Skeletal muscle cell (primary cell): ENCODE results near the gene SLC22A5.

Experiments used
- DNase-seq: peaks from one replicate; pipeline ENCODE4 v3.0.0-alpha.2; 2010; ENCODE audit warnings: low read depth
- H3K4me3 ChIP-seq: 2 replicates; pipeline ENCODE4 v1.5.1; 2011; ENCODE audit warnings: low read depth, mild to moderate bottlenecking, control low read depth, low read length, moderate library complexity

The SLC22A5 gene

DNA sequence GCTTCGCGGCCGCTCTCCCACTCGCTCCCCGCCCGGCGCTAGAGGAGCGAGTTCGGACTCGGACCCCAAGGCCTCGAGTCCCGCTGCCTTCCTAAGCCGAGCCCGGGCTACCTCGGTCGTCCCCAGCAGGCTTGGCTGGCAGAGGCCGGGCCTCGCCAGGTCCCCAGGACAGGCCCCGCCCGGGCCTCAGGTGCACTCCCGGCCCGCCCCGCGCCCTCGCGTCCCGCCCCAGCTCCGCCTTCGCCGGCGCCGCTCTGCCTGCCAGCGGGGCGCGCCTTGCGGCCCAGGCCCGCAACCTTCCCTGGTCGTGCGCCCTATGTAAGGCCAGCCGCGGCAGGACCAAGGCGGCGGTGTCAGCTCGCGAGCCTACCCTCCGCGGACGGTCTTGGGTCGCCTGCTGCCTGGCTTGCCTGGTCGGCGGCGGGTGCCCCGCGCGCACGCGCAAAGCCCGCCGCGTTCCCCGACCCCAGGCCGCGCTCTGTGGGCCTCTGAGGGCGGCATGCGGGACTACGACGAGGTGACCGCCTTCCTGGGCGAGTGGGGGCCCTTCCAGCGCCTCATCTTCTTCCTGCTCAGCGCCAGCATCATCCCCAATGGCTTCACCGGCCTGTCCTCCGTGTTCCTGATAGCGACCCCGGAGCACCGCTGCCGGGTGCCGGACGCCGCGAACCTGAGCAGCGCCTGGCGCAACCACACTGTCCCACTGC, at the start of gene SLC22A5:
TSS of gene SLC22A5 (plus strand) at position 237 of the 707 bp plus-strand sequence. CDS start at position 500, 263 bp downstream.
- DNase-seq: no peak

DNA sequence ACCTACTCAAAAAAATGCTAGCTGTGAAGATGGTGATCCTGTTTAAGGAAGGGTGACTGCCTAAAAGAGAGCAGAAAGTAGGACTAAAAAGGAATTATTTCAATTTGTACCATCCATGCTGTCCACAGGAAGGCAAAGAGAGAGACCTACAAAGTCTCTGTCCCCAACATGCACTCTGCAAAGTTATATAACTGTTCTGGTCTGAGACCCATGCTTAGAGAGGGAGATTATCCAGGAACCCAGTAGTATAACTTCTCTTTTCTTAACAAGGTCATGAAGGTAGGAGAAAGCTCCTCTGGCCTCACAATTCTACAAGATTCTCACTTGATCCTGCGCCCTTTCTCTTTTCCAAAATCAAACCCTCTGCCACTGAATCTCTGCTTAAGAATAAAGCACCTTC, 49.5 kb upstream of the SLC22A5 start:
- H3K4me3 ChIP-seq: no peak overlapping the region
- DNase-seq: no peak

More for the DNA sequence above, at the start of gene SLC22A5:
- H3K4me3 ChIP-seq: peak within 1 kb of the TSS; percentile 62

DNA sequence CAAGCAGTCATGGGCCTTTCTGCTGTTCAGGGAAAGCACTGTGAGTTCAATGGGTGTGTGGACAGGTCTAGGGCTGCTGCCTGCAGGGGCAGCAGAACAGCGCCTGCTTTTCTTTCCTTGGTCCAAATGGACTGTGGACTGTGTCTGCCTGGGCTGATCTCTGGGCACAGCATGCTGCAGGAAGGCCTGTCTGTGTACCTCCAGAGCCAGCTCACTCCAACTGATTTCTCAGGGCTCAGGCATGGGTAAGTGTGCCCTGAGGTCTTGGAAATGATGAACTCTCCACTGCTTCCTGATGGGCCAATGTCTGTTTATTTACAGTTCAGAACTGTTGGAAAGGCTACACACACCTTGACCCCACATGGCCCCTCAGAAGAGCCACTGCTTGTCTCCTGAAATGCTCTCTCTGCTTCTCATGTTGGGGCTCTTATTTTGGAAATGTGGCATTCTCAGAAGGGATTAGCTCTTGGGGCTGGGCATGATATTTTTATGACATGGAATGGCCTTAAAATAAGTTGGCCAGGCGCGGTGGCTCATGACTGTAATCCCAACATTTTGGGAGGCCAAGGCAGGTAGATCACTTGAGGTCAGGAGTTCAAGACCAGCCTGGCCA, 48.3 kb upstream of the SLC22A5 start:
- no peak overlapping the region for H3K4me3 ChIP-seq
- no peak for DNase-seq

DNA sequence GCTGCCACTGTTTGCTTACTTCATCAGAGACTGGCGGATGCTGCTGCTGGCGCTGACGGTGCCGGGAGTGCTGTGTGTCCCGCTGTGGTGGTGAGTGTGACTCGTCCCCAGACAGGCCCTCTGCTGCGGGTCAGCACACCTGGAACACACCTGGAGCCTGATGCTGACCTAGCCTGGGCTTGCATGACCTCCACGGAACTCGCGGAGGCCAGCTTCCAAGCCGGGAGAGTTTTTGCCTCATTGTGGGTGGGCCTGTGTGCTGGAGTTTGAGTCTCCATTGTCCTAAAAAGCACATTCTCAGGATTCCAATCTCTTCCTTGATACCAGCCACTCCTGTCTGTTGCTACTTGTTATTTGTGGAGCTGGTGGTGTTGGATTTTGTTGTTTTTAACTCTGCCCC, 47.2 kb upstream of the SLC22A5 start:
- DNase-seq: no peak
- no peak overlapping the region for H3K4me3 ChIP-seq

DNA sequence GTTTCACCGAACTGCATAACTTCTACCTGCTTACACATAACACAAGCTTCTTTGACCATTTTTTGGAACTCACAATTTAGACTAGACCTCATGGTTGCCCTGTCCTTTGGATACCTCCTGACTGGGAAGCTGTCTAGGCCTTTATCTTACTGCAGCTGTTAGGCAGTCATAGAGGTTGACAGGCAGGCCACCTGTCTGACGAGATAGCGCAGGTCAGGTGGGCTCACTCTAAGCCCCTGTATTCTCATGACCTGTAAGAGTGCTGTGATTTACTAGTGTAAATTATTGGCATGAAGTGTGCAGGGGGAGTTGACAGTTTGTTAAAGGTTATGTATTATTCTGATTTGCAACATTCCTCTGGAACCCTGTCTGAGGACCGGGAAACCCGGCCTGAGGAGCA, 46.3 kb upstream of the SLC22A5 start:
- no peak for DNase-seq
- H3K4me3 ChIP-seq: no peak overlapping the region

DNA sequence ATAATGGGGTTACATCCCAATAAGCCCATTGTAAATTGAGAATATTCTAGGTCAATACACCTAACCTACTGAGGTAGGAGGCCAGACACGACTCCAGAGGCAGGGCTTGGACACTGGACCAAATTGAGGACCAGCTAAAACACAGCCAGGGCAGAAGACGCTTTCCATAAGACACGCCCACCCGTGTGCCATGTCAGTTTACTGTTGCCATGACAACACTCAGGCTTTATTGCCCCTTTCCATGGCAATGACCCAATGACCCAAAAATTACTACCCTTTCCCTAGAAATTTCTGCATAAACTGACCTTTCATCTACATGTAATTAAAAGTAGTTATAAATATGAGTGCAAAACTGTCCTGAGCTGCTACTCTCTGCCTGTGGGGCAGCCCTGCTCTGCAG, 43.8 kb upstream of the SLC22A5 start:
- no peak overlapping the region for H3K4me3 ChIP-seq
- DNase-seq: no peak

DNA sequence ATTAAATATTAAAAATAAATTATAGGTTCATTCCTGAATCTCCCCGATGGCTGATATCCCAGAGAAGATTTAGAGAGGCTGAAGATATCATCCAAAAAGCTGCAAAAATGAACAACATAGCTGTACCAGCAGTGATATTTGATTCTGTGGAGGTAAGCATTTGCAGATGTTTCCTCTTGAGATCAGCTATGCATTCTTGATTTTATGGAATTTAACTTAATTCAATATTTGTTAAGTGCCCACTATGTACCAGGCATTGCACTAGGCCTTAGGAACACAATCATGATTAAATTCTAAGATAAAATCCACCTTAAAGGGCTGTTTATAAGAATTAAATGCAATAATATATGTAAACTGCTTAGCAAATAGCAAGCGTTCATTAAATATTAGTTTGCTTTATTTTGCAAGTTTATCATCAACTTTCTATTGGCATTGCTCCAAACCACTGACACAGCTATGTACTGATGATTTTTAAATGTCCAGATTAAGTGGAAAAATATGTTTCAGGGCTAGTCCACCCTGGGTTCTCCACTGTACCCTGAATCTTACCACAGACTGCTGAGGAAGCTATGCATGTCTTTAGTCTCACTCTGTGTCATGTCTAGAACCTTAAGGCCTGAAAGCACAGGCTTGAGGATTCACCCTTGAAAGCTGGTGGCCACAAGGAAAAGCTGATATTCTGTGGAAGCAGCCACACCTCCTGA, 42.1 kb upstream of the SLC22A5 start:
- no peak for DNase-seq
- no peak overlapping the region for H3K4me3 ChIP-seq

DNA sequence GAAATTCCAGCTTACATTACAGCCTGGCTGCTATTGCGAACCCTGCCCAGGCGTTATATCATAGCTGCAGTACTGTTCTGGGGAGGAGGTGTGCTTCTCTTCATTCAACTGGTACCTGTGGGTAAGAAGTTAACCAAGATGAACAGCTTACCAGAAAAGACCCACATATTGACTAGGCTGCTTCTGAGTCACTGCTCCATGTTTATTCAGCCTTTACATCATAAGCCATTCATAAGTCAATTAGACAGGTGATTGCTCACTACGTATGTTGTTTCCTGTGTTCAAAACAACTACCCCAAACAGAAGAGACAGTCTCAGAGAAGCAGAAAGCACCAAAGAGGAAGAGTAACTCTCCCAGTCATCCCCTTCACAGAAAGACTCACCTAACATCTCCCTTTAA, 34.7 kb upstream of the SLC22A5 start:
- DNase-seq: no peak
- H3K4me3 ChIP-seq: no peak overlapping the region

DNA sequence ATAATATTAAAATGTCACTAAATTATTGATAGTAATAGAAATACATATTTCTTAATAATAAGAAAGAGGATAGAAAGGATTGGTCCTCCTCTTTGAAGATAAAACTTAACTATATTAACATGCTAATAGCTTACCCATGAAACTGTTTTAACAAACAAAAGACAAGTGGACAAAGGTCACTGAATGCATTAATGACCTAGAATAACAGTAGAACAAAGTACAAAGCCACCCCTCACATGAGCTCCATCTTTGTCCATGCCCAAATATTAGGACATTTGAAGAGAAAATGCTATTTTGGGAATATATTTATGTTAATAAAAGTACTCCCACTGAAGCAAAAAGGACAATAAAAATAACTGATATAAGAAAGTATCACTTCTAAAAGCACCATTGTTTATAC, 34.1 kb upstream of the SLC22A5 start:
- DNase-seq: no peak
- no peak overlapping the region for H3K4me3 ChIP-seq

DNA sequence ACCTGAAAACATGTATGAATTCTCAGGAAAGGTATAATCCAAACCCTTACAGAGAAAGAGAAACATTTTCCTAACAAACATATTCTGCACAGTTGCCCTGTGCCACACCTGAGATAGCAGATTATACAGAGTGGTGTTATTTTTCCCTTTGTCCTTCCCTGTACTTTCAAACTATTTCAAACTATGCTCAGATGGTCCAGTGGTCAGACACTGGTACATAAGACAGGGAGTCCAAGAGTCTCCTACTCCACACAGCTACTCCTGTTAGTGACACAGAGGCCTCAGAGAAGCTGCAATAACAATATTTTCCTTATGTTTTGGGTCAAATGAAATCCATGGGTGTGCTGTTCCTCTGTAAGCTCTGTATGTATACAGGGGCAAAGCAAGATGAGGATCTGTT, 30.0 kb upstream of the SLC22A5 start:
- no peak for DNase-seq
- no peak overlapping the region for H3K4me3 ChIP-seq

DNA sequence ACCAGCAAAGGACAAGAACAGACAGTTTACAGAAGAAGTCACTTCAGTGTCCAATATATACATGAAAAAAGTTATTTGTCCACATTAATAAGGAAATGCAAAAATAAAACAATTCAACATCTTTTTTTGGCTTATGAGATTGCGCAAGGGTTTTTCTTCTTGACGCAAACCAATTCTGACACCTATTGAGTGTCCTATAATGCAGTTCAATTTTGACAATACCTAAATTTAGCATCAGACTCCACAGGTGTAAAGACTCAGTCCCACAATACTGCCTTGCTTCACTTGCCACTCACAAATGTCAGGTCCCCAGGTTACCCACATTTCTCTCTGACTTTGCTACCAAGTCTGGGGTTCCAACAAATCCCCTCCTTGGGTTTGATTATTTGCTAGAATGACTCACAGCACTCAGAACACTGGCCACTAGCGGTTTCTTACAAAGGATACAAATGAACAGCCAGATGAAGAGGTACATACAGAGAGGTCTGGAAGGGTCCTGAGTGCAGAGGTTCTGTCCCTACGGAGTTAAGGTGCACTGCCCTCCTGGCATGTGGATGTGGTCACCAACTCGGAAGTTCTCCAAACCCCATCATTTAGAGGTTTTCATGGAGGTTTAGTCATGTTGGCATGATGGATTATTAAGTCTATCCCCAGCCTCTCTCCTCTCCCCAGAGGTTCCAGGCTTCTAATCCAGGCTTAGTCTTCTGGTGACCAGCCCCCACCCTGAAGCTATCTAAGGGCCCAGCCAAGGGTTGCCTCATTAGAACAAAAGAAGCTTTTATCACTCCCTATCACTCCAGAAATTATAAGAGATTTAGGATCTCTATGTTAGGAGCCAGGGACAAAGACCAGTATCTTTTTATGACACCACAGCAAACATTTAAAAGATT, 27.0 kb upstream of the SLC22A5 start:
- no peak for DNase-seq

DNA sequence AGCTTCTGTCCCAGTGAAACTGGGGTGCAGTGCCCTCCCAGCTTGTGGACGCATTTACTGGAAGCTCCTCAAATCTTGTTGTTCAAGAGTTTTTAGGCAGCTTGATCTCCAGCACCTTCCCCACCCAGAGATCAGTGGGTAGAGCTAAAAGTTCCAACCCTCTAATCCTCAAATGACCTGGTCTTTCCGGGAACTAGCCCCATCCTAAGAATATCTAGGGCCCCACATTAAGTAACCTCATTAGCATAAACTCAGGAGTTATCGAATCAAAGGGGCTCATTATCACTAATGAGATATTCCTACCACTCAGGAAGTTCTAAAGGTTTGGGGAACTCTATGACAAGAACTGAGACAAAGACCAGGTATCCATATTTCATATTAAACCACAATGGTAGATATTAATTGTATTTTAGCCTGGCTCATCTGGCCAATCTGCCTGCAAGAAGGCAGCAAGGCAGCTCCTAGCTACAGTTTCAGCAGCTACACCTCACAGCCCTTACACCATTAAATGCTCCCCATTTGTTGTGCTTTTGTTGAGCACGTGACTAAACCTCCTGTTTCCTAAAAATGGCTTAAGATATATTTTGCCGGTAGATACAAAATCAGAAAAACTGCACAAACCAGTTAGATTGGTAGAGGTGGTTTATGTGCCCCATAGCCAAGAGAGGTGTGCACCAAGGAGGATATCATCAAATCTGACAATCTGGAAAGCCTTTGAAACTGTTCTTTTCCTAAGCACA, 24.6 kb upstream of the SLC22A5 start:
- H3K4me3 ChIP-seq: no peak overlapping the region
- DNase-seq: no peak

More for the DNA sequence above, 27.0 kb upstream of the SLC22A5 start:
- no peak overlapping the region for H3K4me3 ChIP-seq

DNA sequence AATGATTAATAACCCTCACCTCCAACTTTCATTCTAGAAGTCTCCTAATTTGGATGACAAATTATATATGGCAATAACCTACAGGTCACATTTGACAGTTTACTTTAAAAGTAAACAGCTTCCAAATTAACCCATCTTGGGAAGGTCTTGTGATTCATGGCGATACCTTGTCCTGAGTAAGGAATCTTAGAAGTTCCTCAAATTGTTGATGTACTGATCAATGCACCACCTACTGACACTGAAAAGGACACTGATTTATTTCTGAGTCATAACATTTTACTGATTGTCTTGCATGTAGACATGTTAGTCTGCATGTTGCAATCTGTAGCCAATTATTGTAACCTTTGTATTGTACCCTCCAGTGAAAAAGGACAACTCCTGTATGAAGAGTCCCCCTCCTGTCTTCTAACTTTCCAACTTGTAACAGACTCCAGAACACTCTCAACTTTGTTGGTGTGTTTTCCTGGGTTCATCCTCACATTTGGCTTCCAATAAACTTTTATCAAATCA, 16.0 kb upstream of the SLC22A5 start:
- no peak for DNase-seq
- H3K4me3 ChIP-seq: no peak overlapping the region

DNA sequence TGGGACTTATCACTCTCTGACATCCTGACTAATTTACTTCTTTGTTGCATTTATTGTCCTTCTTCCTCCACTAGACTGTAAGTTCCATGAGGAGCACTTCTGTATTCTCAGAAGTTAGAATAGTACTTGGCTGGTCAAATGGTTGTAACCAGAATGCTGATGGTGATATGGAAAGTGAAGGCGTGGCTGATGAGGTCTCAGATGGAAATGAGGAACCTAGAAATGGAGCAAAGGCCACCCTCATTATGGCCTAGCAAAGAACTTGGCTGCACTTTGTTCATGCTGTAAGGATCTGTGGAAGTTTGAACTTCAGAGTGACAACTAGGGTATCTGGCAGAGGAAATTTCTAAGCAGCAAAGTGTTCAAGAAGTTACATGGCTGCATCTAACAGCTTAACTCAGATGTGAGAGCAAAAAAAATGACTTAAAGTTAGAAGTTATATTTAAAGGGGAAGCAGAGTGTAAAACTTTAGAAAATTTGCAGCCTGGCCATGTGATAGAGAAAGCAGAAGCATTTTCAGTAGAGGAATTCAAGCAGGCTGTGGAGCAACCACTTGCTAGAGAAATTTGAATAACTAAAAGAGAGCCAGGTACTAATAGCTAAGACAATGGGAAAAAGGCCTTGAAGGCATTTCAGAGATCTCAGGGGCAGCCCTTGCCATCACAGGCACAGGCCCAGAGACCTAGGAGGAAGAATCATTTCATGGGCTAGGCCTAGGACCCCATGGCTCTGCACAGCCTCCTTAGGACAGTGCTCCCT, 14.9 kb upstream of the SLC22A5 start:
- no peak for DNase-seq
- H3K4me3 ChIP-seq: no peak overlapping the region

DNA sequence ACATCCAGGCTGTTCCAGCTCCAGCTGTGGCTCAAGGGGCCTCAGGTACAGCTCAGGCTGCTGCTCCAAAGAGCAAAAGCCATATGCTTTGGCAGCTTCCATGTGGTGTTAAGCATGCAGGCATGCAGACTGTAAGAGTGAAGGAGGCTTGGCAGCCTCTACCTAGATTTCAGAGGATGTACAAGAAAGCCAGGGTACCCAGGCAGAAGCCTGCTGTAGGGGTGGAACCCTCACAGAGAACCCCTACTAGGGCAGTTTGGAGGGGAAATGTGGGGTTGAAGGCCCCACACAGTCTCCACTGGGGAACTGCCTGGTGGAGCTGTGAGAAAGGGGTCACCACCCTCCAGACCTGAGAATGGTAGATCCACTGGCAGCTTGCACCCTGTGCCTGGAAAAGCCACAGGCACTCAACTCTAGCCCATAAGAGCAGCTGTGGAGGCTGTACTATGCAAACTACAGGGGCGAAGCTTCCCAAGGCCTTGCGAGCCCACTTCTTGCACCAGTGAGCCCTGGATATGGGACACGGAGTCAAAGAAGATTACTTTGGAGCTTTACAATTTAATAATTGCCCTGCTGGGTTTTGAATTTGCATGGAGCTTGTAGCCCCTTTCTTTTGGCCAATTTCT, 14.3 kb upstream of the SLC22A5 start:
- H3K4me3 ChIP-seq: no peak overlapping the region
- DNase-seq: no peak

DNA sequence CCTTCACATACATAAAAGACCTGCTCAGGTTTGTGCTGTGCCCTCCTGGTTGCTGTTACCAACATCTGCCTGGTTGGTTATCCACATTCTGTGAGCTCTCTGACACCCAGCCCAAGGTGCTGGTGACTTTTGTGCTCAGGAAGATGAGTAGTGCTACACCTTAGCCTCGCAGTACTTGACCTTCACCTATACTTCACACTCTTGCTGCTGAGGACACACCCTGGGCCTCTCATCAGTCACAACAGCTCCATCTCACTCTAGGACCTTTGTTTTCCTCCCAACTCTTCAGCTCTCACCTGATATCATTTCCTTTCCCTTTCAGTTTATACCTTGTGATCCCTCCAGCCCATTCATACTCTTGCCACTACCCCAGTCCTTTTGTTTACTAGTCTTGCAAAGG, 10.7 kb upstream of the SLC22A5 start:
- H3K4me3 ChIP-seq: no peak overlapping the region
- DNase-seq: no peak

DNA sequence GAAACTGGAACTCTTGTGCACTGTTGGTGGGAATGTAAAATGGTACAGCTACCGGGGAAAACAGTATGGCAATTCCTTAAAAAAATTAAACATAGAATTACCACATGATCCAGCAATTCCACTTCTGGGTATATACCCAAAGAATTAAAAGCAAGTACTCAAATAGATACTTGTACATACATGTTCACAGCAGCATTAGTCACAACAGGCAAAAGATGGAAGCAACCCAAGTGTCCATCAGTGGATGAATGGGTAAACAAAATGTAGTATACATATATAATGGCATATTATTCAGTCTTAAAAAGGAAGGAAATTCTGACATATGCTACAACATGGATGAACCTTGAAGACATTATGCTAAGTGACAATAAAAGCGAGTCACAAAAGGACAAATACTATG, 7.4 kb upstream of the SLC22A5 start:
- DNase-seq: no peak
- H3K4me3 ChIP-seq: no peak overlapping the region
